CD4-positive, alpha-beta T cell treated with Interleukin-12 subunit alpha and Interleukin-12 subunit beta, for 1 hour (primary cell): Measurements from ENCODE around the gene GP1BB.

ENCODE experiments used
- DNase-seq: peaks from one replicate; pipeline ENCODE4 v3.0.0-alpha.2; 2020

GP1BB gene

GRCh38 chr22:19727310-19728150 is 4.2 kb downstream of the GP1BB start:
- DNase-seq = no peak

GRCh38 chr22:19728271-19728670 is 4.9 kb downstream of the GP1BB start:
- no peak for DNase-seq

DNA sequence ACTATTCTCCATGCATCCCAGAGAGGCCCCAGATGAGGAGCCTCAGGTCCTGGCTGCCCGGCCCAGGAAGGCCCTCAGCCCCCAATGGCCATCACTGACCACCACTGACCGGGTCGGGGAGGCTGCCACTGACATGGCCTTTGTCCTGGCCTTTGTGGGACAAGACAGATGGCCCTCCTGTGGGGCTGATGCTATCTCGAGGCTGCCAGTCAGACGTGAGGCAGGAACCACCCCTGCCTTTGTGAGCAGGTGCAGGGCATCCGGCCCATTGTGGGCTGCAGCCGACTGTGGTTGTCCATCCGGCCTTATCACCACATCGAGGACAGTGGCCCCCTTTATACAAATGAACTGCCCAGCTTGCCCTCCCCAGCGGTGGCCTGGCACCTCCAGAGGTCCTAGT is 5.5 kb downstream of the GP1BB start:
- no peak for DNase-seq

- DNase-seq = no peak
Observed at GRCh38 chr22:19729507-19729906, 6.2 kb downstream of the GP1BB start.

- DNase-seq = no peak
Observed at GRCh38 chr22:19730198-19730597, 6.9 kb downstream of the GP1BB start.

DNA sequence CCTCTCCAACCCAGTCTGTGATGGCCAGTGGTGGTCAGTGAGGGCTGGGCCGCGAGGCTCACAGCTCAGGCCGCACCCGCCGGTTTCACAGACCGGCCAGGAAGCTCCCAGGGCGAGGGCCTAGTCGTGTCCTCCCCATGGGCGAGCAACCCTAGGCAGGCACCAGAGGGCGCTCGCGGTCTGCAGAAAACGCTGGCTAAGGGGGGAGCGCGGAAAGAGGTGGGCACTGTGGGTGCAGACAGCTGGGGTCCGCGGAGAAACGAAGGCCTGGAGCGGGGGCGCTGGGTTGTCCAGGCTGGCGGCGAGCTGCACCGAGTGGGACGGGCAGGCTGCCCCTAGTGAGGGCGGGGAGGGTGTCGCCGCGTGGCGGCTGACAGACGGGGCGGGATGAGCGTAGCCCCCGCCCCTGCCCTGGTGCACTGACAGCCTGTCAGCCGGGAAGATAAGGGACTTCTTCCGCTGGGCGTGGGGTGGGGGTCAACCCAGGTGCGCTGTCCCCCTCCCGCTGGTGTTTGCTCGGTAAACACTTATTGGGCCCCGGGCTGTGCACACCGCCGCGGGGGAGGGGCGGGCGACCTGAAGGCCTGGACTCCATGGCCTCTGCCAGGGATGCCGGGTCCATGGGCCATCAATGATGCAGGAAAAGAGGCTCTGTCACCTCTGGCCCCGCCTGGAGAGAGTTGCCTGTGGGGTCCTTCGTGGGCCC is 7.5 kb downstream of the GP1BB start:
- DNase-seq = peak; percentile 82

DNA sequence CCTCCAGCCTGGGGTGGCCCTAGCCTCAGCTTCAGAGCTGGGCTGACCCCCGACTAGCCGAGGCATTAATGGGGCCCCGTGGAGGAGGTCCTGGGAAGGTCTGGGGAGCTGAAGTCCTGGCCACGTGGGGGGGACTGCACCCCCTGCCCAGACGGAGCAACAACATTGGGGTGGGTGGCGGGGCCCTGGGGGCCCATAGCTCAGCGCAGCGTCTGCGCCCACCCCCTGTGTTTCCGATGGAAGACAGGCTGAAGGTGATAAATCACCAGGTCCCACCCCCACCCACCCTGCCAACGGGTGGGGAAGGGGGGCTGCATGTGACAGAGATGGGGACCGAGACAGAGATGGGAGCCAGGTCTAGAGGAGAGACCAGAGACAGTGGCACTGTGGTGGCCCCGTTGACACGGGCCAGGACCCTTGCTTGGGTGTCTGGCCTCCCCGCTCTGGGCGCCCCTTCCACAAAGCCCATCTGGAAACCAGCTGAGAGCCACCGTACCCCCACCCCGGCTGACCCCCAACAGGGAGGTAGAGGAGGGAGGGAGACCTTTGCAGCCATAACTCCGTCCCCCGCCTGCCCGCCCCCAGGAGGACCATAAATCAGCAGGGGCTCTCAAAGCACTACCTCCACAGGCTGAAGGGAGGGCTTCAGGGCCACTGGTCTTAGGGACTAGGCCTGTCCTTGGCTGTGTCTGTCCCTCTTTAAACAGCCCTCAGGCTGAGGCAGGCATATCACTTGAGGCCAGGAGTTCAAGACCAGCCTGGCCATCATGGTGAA is 8.2 kb downstream of the GP1BB start:
- DNase-seq = no peak

DNA sequence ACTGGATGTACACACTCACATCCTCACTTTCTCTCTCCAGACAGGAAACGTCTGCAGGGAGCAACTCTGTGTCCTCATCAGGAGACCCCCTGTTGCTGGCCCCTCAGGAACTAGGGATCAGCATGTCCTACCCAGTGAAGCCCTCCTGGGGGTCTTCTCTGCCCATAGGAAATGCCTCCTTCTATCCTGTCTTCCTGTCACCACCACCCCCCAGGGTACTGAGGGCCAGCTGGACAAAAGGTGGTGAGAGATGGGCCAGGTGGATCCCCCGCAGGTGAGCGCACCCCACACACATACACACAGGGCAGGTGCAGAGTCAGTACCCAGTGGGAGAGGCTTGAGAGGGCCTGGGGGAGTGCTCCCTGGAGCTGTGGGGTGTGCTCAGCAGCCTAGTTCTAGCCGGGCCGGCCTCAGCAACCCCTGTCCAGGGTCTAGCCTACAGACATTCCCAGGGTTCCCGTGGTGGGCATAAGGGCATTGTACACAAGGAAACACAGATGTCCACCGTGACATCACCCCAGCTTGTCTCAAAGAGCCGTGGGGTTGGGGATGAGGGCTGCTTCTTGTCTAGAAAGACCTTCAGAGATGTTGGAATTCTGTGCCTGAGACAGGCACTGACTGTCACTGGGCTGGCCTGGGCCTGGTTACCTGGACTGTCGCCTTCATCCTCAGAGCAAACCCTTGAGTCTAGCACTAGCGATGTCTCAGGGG is 9.2 kb downstream of the GP1BB start:
- DNase-seq = no peak

- no peak for DNase-seq
Observed at GRCh38 chr22:19733755-19734154, 10.4 kb downstream of the GP1BB start.

- no peak for DNase-seq
Observed at GRCh38 chr22:19734163-19734562, 10.8 kb downstream of the GP1BB start.

- no peak for DNase-seq
Observed at GRCh38 chr22:19734837-19735382, 11.6 kb downstream of the GP1BB start.

- no peak for DNase-seq
Observed at GRCh38 chr22:19735665-19736510, 12.5 kb downstream of the GP1BB start.

GRCh38 chr22:19737846-19738663 is 14.7 kb downstream of the GP1BB start:
- DNase-seq = no peak

- DNase-seq = no peak
Observed at GRCh38 chr22:19738664-19739447, 15.5 kb downstream of the GP1BB start.

GRCh38 chr22:19739448-19739895 is 16.1 kb downstream of the GP1BB start:
- no peak for DNase-seq

- DNase-seq = no peak
Observed at GRCh38 chr22:19739911-19740449, 16.6 kb downstream of the GP1BB start.

GRCh38 chr22:19740586-19740985 is 17.2 kb downstream of the GP1BB start:
- no peak for DNase-seq

DNA sequence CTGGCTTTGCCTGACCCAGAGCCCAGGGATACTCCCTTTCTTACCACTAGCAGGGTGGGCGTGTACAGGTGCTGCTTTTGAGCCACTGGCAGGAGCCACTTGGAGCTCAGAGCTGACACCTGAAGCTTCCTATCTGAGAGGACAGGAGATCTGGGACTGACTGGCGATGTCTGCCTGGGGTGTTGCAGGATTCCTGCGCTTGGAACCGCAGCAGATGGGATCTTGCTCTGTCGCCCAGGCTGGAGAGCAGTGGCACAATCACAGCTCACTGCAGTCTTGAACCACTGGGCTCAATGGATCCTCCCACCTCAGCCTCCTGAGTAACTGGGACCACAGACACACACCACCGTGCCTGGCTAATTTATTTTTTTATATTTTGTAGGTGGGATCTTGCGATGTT is 17.7 kb downstream of the GP1BB start:
- no peak for DNase-seq
